Thoracic aorta (tissue), 2 donors: ENCODE measurements around the gene TCL1A. TPM values are rescaled to one million over a fixed set of nuclear protein-coding genes. Genes with fewer than 3 reads are reported as not detected.

Experiments
- ATAC-seq: fragments of 150-250 bp; one replicate; pipeline ENCODE4 v1.8.0; 2017; ENCODE audit warnings: low read depth; ENCODE audit not compliant: insufficient number of reproducible peaks, low FRiP score
- DNase-seq: peaks from one replicate; pipeline ENCODE4 v3.0.0-alpha.2; 2020; ENCODE audit warnings: low spot score
- H3K27ac ChIP-seq, 2 donors: fragments of 200-600 bp; sonication (generic); 1 replicate in 1 of 2; 2 replicates in 1 of 2; pipeline ENCODE4 v1.5.1; 2016; ENCODE audit warnings: mild to moderate bottlenecking in 2 of 2, moderate library complexity in 2 of 2
- H3K27me3 ChIP-seq: fragments of 200-600 bp; sonication (generic); replicated peaks from 2 replicates; pipeline ENCODE4 v1.6.0; 2016; ENCODE audit warnings: mild to moderate bottlenecking; ENCODE audit not compliant: insufficient read depth
- H3K36me3 ChIP-seq: fragments of 200-600 bp; sonication (generic); one replicate; pipeline ENCODE4 v1.5.1; 2016
- H3K4me1 ChIP-seq, 2 donors: fragments of 200-600 bp; sonication (generic); 1 replicate in 1 of 2; 2 replicates in 1 of 2; pipeline versions ENCODE4 v1.5.1 to v1.6.0; 2016; ENCODE audit warnings: low read depth in 2 of 2, mild to moderate bottlenecking in 1 of 2; ENCODE audit not compliant: control insufficient read depth in 1 of 2
- H3K4me3 ChIP-seq: fragments of 200-600 bp; sonication (generic); 2 replicates; pipeline ENCODE4 v1.5.1; 2016; ENCODE audit warnings: mild to moderate bottlenecking
- H3K9me3 ChIP-seq: fragments of 200-600 bp; sonication (generic); 2 replicates; pipeline ENCODE4 v1.5.1; 2016
- total RNA-seq, 2 donors: library from RNA; depleted of rRNA; stranded (reverse); fragments of >200 nt; gene quantifications; one replicate each; pipeline versions ENCODE4 v1.1.0 to v1.2.3, GENCODE V29; 2016
- TF ChIP-seq, protein P1 (sequence below): fragments of 200-600 bp; sonication (generic); IDR thresholded peaks from one replicate; pipeline ENCODE4 v1.5.1; 2019; ENCODE audit warnings: antibody characterized with exemption

TCL1A gene
- total RNA-seq, 2 donors from 2014 or later, result not detected

DNA sequence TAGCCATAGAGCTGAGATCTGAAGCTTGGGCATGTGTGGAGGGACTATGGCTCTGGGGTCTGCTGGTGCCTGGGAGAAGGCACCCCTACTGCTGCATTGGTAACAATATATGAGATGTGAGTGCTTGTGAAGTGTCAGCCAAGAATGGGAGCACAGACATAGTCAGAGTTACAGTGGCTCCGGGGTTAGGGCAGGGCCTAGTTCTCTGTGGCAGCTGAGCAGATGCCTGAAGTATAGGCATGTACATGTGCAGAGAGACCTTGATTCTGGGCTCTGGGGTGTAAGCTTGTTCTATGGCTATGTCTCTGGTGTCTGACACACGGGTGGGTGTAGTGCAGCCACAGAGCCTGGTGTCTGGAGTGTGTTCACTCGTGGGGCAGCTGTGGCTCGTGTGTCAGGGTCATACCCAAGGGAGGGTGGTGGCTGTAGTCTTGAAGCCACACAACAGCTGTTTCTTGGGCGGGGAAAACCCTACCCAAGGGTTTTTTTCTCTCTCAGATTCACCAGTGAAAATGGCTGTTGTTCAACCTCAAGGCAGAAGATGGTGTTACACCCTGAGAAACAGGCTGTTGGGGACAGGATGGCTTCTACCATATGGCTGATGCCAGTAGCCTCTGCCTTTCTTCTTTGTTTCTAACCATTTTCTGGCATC, 11.9 kb upstream of the TCL1A start:
- no peak overlapping the region for H3K27ac ChIP-seq
- TF ChIP-seq, protein P1, sequence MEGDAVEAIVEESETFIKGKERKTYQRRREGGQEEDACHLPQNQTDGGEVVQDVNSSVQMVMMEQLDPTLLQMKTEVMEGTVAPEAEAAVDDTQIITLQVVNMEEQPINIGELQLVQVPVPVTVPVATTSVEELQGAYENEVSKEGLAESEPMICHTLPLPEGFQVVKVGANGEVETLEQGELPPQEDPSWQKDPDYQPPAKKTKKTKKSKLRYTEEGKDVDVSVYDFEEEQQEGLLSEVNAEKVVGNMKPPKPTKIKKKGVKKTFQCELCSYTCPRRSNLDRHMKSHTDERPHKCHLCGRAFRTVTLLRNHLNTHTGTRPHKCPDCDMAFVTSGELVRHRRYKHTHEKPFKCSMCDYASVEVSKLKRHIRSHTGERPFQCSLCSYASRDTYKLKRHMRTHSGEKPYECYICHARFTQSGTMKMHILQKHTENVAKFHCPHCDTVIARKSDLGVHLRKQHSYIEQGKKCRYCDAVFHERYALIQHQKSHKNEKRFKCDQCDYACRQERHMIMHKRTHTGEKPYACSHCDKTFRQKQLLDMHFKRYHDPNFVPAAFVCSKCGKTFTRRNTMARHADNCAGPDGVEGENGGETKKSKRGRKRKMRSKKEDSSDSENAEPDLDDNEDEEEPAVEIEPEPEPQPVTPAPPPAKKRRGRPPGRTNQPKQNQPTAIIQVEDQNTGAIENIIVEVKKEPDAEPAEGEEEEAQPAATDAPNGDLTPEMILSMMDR, result no peak
- no peak overlapping the region for H3K4me3 ChIP-seq
- no peaks in the 10 kb centered on the region for H3K4me1 ChIP-seq
- no peak for ATAC-seq
- DNase-seq, result no peak
- peaks cover 9% of the 10 kb centered on the region for H3K9me3 ChIP-seq
- no peaks in the 10 kb centered on the region for H3K36me3 ChIP-seq
- H3K27me3 ChIP-seq, result no peaks in the 10 kb centered on the region

DNA sequence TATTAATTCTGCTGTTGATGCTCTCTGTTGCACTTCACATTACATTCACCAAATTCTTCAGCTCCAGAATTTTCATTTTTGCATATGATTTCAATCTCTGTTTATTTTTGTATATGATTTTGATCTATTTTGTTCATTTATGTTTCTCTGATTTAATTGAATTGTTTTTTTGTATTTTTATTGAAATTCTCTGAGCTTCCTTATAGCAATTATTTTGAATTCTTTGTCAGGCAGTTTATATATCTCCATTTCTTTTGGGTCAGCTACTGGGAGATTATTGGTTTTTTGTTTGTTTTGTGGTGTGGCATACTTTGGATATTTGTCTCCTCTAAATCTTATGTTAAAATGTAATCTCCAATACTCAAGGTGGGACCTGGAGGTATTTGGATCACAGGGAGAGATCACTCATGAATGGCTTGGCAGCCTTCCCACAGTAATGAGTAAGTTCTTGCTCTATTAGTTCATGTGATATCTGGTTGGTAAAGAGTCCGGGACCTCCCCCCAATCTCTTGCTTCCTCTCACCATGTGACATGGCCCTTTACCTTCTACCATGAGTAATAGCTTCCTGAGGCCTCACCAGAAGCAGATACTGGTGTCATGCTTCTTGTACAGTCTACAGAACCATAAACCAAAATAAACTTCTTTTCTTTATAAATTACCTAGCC, 8.7 kb upstream of the TCL1A start:
- no peaks in the 10 kb centered on the region for H3K4me1 ChIP-seq
- ATAC-seq (no peak), DNase-seq (no peak)
- H3K4me3 ChIP-seq, result no peak overlapping the region
- H3K27ac ChIP-seq, result no peak overlapping the region
- peaks cover 9% of the 10 kb centered on the region for H3K9me3 ChIP-seq
- TF ChIP-seq, protein P1, result no peak
- no peaks in the 10 kb centered on the region for H3K36me3 ChIP-seq
- no peaks in the 10 kb centered on the region for H3K27me3 ChIP-seq

DNA sequence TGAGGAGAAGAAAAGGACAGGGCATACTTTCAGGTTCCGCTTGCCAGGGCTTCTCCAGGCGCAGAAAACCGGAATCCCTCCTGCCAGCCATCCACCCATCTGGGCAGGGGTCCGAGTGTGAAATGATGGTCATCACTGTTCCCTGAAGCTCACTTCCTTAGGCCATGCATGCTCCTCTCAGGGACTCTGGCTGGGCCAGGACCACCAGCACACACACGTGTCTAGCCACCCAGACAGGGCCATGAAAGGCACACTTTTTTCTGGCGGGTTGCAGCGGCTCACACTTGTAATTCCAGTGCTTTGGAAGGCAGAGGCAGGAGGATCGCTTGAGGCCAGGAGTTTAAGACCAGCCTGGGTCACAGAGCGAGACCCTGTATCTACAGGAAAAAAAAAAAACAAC, 1.5 kb downstream of the TCL1A start:
- H3K27me3 ChIP-seq, result no peaks in the 10 kb centered on the region
- no peak overlapping the region for H3K27ac ChIP-seq
- no peak overlapping the region for H3K4me3 ChIP-seq
- H3K36me3 ChIP-seq, result no peaks in the 10 kb centered on the region
- no peak for ATAC-seq
- TF ChIP-seq, protein P1, result no peak
- DNase-seq, result no peak
- H3K9me3 ChIP-seq, result no peaks in the 10 kb centered on the region
- no peaks in the 10 kb centered on the region for H3K4me1 ChIP-seq

DNA sequence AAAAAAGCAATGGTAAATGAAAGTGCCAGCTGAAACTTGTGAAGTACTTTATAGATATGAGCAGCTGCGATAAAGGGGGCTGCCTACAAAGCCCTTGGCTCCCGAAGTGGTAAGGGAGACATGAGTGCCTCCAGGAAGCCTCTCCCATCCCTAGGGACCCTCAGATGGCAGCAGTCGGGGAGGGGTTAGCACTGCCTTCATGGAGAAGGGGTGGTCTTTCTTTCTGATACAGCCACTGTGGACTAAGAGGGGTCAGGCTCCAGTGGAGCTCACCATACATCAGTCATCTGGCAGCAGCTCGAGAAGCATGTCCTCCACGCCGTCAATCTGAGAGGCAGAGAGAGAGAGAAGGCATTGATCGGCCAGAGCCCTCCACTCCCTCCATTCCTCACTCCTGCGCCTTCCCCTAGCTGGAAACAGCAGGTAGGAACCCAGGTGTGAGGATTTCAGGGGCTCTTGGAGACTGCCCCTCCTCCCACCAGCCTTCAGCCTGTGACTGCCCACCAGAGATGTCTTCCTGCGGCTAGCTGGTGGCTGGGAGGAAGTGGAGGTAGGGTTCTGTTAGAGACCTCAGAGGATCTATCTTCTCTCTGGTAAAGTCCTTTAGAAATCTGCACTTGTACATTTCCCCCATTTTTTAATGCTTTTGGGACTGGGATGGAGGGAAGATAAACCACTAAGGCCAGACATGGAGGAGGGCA, 2.3 kb downstream of the TCL1A start:
- no peak overlapping the region for H3K4me3 ChIP-seq
- DNase-seq, result no peak
- H3K4me1 ChIP-seq, result no peaks in the 10 kb centered on the region
- ATAC-seq, result no peak
- H3K9me3 ChIP-seq, result no peaks in the 10 kb centered on the region
- no peak overlapping the region for H3K27ac ChIP-seq
- no peaks in the 10 kb centered on the region for H3K27me3 ChIP-seq
- TF ChIP-seq, protein P1, result no peak
- no peaks in the 10 kb centered on the region for H3K36me3 ChIP-seq

DNA sequence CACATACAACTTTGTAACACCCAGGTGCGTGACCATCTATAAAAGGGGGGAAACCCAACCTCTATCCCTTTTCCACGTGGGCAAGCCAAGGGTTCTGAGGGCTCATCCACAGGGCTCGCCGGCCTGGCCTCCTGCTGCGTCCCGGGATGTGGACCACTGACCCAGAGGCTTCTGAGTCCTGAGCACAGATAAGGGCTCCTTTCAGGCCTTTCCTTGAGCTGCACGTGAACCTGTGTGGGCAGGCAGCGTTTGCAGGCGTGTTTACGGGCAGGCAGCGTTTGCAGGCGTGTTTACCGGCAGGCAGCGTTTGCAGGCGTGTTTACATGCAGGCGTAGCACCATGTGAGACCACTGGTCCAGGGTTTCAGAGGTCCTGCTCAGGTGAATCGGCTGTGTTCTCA, 3.8 kb downstream of the TCL1A start:
- H3K4me1 ChIP-seq, result no peaks in the 10 kb centered on the region
- no peak for ATAC-seq
- H3K36me3 ChIP-seq, result no peaks in the 10 kb centered on the region
- TF ChIP-seq, protein P1, result no peak
- H3K4me3 ChIP-seq, result no peak overlapping the region
- H3K27me3 ChIP-seq, result no peaks in the 10 kb centered on the region
- H3K27ac ChIP-seq, result no peak overlapping the region
- no peak for DNase-seq
- no peaks in the 10 kb centered on the region for H3K9me3 ChIP-seq
